Activated T-cell treated with anti-CD3 and anti-CD28 coated beads, Interleukin-2, amount 50 U/mL, for 48 hours (primary cell): Measurements from ENCODE around the gene CTSA.
"Not testable (repeated sequence)": the region's sequence is repeated elsewhere in the genome, so short reads cannot be mapped to it uniquely, and the experiment has no call there.

Source experiments
- DNase-seq, 2 experiments: peaks; one replicate each; pipeline ENCODE4 v3.0.0-alpha.2; 2020

The CTSA gene

DNA sequence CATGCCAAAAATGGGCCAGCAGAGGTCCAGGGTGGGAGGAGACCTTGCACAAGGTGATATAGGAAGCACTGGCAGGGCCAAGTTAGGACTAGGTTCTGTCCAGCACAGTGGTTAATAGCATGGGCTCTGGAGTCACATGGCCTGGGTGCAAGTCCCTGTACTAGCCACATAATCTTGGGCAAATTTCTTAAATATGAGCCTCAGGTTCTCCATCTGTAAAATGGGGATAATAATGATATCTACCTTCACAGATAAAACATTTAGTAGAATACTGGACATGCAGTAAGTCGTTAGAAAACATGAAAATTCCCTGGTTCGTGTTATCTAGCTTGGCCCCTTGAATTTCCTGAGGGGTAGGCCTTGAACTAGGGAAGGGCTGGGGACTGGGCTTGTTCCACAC is 6.2 kb downstream of the CTSA start:
- DNase-seq, result no peak

DNA sequence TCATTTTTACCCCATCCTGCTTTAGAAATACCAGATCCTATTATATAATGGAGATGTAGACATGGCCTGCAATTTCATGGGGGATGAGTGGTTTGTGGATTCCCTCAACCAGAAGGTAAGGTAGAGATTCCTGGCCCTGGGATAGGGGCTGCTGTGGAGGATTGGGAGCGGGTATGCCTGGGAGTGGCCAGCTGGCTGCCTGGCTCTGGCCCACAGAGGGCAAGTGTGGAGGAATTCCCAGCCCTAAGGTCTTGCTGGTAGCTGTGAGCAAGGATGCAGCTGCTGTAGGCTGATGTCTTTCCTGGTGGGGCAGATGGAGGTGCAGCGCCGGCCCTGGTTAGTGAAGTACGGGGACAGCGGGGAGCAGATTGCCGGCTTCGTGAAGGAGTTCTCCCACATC is 6.6 kb downstream of the CTSA start:
- no peak for DNase-seq

DNA sequence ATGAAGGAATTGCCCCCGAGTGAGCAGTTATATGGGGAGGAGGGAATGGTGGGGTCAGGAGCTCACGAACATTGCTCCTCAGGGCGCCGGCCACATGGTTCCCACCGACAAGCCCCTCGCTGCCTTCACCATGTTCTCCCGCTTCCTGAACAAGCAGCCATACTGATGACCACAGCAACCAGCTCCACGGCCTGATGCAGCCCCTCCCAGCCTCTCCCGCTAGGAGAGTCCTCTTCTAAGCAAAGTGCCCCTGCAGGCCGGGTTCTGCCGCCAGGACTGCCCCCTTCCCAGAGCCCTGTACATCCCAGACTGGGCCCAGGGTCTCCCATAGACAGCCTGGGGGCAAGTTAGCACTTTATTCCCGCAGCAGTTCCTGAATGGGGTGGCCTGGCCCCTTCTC is 7.2 kb downstream of the CTSA start:
- no peak for DNase-seq

DNA sequence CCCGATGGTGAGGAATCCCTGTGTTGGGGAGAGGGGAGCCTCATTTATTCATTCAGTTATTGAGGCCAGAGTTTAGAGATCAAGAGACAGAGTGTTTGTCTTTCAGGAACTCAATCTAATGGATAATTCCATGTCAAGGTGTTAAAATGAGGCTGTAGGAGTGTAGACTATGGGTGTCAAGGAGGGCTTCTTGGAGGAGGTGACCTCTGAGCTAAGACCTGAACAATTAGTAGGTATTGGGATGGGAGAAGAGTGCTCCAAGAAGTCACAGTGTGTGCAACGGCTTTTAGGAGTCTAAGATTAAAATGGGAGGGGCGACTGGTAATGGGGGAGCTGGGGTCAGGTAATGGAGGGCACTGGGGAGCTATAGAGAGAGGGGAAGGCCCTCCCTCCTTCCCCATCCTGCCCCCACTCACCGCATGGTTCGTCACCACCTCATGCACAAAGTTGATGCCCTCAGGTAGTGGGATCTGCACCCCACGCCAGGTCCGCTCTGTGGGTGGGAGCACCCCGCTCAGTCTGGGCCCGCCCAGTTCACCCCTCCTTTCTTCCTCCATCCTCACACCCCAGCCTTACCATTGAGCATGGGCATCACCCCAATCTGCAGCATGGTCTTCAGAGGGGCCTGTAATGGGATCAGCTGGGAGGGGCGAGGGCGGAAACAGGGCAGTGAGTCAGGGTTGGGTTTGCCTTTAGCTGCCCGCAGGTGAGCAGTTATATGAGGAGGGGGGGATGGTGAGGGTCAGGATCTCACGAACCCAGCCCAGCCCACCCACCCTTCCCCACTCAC is 8.1 kb downstream of the CTSA start:
- no peak for DNase-seq

DNA sequence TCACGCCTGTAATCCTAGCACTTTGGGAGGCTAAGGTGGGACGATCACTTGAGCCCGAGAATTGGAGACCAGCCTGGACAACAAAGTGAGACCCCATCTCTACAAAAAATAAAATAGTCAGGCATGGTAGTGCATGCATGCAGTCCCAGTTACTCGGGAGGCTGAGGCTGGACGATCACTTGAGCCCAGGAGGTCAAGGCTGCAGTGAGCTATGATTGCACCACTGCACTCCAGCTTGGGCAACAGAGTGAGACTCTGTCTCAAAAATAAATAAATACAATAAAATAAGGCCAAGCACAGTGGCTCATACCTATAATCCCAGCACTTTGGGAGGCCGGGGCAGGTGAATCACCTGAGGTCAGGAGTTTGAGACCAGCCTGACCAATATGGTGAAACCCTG is 10.2 kb downstream of the CTSA start:
- not testable (repeated sequence) for DNase-seq

DNA sequence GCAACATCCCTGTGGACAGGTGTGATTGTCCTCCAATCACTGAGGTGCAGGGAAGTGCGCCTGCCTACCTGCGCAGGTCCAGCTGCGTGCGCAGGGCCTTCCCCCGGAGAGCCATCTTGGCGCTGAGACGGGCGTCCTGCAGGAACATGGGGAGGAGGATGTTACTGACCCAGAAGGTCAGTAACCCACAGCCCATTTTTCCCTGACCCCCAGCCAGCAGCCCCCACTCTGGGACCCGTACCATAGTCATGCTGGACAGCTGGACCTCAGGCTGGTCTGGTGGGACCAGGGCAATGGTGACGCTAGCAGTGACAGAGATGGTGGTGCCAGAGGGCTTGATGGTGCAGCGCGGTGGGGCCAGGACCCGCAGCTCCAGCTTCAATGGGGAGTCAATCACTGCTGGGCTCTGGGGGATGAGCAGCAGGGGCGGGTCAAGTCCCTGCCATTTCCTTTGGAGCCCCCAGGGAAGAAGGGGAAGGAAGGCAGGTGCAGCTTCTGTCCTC is 11.1 kb downstream of the CTSA start:
- no peak for DNase-seq

DNA sequence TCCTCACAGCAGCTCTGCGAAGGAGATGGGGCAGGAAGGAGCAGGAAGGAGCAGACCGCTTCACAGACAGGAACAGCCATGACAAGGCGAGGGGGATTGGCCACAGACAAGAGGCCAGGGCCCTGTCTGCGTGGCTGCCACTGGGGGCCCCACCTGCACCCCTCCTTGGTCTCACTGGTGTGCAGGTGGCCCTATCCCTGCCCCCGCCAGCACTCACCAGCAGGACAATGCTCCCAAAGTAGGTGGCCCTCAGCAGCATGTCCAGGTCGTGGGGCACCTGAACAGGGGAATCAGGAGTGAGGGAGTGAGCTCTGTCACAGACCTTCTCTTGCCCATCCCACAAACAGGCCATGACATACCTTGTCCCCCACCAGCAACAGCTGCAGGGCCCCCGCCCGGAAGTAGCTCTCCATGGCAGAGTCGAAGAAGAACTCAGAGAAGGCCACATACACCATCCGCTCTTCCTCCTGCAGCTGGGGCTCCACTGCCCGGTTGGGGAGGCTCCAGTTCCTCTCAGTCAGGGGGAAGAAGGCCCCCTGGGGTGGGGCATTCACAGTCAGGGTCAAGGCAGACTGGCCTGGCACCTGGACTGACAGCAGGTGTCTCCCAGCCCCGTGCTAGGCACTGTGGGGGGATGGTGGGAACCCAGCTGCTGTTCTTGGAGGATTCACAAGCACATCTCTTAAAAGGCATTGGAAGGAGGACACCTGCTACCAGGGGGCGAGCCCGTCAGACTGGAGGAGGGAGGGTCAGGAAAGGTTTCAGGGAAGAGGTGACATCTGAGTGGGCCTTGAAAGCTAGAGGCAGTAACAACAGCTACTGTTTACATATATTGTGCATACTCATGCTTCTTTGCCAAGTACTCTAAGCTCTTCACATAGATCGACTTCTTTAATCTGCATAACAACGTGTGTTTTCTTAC is 13.7 kb downstream of the CTSA start:
- DNase-seq, result no peak

DNA sequence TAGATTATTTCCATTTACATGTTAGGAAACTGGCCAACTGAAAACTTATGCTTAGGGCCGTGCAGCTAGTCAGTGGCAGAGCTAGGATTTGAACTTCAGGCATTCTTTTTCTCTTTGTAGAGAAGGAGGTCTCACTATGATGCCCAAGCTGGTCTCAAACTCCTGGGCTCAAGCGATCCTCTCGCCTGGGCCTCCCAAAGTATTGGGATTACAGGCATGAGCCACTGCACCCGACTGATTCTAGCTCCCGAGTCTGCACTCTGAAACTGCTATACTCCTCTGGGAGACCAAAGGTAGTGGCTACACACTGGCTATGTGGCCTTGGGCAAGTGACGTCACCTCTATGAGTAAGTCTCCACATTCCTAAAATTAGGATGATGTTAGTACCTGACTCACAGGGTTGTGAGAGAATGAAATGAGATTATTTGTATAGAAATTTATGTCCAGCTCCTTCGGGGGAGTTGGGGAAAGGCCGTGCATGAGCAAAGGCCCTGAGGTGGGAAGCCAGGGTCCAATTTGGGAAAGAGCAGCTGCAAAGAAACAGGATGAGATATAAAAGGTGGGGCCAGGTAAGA is 14.5 kb downstream of the CTSA start:
- no peak for DNase-seq

DNA sequence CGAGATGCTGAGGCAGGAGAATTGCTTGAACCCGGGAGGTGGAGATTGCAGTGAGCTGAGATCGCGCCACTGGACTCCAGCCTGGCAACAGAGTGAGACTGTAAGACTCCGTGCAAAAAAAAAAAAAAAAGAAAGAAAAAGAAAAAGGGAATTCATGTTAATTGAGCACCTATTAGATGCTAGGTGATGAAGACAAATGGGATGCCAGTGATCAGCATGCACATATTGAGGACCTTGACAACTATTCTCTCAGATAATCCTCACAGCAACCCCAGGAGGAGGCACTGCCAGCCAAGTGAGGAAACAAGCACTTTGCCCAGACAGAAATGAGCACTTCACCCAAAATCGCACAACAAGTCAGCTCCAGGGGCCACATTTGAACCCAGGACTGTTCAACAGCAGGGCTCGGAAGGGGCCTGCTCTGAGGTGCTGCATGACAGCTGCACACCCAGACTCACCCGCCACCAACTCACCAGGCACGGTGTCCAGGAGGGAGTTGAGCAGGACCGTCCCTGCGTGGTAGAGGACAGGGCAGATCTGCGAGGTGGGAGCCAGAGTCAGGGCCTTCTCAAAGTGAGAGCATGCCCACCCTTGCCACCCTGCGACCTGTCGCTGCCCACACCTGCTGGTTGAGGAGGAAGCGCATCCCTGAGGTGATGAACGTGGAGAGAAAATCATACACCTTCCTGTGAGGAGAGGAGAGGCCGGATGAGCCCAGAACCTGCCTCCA is 16.2 kb downstream of the CTSA start:
- no peak for DNase-seq

DNA sequence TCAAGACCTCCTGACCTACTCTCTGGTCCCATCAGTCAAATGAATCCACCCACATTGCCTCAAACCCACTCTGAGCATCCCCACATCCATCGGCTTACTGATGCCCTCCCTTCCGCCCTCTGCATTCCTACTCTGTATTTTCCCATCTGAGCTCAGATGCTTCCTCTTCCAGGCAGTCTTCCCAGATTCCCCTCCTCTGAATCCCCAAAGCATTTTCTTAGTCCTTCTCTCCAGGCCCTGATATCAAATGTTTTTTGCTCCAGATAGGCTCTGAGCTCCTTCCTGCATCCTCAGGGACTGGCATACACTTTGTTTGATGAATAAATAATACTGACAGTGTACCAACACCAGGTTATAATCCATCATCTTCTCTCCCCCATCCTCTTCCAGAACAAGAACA is 16.9 kb downstream of the CTSA start:
- DNase-seq, result no peak

DNA sequence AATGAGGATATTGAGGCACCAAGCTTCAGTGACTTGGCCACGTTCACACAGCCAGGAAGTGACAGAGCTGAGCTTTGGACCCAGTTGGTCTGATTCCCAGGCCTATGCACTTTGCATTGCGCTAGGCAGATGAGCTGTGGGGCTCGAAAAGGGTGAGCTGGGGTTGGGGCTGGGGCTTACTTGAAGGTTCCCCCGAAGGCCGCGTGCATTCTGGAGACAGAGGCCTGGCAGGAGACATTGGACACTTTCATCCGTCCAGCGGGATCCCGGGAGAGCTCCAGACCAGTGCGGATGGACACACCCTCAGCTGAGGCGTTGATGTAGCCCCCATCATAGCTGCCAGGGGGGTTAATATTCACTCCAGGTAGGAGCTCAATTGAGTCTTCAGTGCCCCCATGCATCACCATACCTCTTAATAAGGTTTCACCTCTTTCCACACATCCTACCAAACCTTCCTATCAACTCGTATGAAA is 18.2 kb downstream of the CTSA start:
- DNase-seq, result no peak

DNA sequence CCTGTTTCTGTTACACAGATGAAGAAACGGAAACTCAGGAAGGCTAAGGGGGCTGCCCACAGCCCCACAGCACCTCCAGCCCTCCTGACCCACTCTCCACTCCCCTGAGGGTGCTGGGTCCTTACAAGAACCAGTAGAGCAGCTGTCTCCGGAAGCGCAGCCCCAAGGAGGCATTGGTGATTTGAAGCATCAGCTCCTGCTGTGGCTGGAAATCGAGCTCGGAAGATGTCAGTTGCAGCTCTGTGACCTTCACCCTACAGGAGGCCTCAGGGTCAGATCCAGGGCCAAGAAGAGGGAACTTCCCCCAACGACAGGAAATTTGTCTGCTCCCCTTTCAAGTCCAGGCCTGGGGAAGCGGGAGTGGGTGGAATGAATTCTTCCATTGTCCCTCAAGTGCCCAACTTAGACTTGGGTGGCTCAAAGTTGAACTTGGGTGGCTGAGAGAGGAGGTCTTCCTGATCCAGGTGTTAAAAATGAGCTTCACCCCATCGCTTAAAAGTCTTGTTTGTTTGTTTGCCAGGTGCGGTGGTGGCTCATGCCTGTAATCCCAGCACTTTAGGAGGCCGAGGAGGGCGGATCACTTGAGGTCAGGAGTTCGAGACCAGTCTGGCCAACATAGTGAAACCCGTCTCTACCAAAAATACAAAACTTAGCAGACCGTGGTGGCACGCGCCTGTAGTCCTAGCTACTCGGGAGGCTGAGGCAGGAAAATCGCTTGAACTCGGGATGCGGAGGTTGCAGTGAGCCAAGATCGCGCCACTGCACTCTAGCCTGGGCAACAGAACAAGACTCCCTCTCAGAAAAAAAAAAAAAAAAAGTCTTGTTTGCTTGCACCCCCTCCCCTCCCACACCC is 18.9 kb downstream of the CTSA start:
- DNase-seq, result no peak

DNA sequence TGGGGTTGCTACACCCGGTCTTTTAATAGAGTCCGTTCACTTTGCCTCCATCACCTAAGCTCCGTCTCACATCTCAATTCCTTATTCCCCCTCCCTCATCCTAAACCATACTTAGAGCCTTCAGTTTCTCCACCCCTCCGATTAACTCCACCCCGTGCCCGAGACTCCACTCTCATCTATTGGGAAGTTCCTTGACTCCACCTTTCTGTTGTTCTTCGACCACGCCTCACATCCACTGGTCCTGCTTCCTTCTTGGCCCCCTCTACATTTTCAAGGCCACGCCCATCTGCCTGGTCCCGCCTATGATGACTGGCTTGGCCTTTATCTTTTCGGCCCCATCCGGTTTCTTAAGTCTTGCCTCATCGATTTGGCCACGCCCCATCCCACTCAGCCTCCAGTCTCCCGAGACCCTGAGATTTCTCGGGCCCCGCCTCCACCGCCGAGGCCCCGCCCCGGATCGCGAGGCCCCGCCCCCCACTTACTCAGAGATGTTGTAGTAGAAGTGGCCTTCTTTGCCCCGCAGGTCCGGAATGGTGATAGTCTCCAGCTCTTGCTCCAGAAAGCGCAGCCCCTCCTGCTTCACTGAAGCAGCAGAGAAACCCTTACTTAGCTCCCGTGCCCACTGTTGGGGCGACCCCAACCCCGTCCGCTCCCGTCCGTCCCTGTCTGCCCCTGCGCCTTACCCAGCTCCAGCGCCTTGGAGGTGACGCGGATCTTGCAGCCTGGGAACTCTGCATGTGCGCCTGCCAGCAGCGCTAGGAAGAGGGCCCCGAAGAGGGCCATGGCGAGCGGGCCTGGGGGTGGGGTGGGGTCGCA is 19.7 kb downstream of the CTSA start:
- DNase-seq, result peak; percentile 100

DNA sequence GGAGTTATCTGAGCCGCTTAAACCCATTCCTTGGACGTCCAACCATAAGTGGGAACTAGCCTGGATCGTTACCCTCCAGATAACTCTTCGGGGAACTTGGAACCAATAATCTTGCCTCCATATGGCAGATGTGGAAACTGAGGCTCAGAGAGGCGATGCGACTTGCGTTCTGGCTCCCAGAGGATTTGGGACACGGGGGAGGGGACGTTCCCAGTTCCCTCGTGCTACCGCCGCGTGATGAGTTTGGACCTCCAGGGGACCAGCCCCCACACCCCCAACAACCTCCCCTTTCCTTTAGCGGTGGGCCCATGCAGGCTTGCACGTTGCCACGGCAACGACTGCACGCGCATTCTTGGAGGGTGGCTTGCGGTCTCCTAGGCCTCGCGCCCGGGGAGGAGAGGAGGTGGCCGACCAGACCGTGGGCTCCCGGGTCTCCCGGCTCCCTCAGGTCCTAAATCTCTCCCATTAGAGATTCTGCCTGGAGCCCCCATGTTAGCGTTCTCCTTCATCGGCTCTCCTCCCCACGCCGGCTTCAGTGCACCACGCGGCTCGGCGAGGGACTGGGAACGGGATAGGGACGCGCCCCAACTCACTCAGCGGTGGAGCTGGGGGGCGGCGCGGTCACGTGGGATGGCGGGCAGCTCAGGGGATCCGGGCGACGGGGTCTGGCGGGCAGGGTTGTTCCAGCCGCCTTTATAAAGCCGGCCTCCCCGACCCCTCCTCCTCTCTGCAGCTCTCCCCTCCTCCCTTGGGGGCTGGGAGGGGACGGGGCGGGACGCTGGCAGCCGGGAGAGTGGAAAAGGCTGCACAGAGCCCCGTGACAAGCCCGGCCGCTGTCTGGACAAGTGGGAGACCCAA is 20.6 kb downstream of the CTSA start, which contains the start of gene PLTP:
Gene PLTP (minus strand): TSS at position 670 of the 858 bp plus-strand sequence. CDS start 703 bp downstream, outside the sequence.
- DNase-seq, result peak; percentile 34 to 54

DNA sequence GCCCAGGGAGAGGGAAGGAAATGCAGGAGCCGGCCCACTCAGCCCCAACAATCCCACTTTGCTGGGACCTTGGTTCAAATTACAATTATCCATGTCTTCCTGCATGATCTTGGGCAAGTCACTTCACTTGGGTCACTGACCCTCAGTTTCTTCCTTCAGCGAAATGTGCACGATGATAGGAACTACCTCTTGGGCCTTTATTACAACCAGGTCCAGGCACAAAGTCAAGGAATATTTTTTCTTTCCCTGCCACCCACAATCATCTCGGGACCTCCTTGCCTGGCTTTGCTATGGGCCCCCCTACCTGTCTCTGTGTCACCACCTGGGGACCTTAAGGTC is 21.2 kb downstream of the CTSA start:
- no peak for DNase-seq

DNA sequence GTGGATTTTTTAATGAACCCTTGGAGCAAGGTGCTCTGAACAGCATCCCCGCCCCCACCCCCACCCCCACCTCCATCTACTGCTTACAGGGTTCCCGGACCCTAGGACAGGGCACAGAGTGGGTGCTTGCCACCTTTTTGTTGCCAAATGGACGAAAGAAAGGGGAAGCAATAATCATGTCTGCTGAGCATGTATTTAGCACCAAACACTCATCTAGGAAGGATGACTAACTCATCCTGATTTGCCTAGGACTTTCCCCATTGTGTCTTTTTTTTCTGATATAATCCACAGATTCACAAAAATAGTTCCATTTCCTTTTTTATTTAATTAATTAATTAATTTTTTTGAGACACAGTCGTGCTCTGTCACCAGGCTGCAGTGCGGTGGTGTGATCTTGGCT is 22.0 kb downstream of the CTSA start:
- no peak for DNase-seq

DNA sequence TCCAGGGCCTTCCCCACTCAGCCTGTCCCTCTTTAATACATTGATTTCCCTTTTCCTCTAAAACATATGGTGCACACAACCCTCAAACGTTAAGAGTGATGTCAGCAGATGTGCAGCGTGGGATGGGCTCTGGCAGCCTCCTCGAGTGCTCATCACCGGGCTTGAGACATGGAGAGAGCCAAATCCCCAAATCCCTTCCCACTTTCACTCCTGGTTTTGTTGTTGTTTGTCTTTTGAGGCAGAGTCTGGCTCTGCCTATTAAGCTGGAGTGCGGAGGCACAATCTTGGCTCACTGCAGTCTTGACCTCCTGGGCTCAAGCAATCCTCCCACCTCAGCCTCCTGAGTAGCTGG is 26.6 kb downstream of the CTSA start:
- DNase-seq, result no peak

DNA sequence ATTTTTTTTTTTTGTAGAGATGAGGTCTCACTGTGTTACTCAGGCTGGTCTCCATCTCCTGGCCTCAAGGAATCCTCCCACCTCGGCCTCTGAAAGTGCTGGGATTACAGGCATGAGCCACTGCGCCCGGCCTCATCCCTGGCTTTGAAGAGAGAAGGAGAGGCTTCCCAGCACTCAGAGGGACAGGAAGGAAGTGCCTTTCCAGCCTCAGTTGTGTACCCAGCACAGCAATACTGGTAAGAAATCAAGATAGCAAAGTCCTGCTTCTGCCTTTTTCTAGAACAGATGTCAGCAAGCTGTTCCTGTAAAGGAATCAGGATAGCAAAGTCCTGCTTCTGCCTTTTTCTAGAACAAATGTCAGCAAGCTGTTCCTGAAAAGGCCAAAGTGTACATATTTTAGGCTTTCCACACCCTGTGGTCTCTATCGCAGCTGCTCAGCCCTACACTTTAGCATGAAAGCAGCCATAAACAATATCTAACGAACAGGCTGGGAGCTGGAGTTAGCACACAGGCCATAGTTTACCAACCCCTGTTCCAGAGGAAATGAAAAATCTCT is 27.1 kb downstream of the CTSA start:
- DNase-seq, result no peak

DNA sequence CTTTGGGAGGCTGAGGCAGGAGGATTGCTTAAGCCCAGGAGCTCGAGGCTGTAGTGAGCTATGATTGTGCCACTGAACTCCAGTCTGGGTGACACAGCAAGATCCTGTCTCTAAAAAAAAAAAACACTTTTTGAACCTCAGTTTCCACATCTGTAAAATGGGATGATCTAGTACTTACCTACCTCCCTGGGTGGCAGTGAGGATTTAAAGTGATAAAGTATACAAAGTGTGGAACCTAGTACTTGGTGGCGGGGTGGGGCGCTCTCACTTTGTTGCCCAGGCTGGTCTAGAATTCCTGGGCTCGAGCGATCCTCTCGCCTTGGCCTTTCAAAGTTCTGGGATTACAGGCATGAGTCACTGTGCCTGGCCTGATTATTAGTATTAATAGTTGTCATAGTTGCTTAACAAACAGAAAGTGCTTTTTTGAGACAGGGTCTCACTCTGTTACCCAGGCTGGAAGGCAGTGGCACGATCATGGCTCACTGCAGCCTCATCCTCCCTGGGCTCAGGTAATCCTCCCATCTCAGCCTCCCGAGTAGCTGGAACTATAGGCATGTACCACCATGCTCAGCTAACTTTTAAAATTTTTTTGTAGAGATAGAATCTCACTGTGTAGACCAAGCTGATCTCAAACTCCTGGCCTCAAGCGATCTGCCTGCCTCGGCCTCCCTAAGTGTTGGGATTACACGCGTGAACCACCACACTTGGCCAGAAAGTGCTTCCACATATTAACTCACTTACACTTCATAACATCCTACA is 27.8 kb downstream of the CTSA start:
- no peak for DNase-seq
